ENCODE measurements around the gene RNF121. TPM values are rescaled to one million over a fixed set of nuclear protein-coding genes. Genes with fewer than 3 reads are reported as not detected.

The RNF121 gene
- total RNA-seq, 4 donors from 2014 or later = 13.7 to 25.9 (median 18.6) TPM

- Histone ChIP-seq H3K27ac (replicated peaks in 1 of 4) (no peak overlapping the region), H3K9me3 (no peaks in the 10 kb centered on the region), H3K4me1 (peaks cover 11 to 18% (median 14%) of the 10 kb centered on the region in 4 donors), H3K27me3 (no peaks in the 10 kb centered on the region), H3K4me3 (no peak overlapping the region), H3K36me3 (peaks cover 6 to 28% (median 18%) of the 10 kb centered on the region in 4 donors)
- intact Hi-C loops (cut with DNase I) = no loop called here
- DNase-seq (ENCODE audit: extremely low spot score) = no peak
- no peak for TF ChIP-seq EP300 (IDR thresholded peaks at IDR 0.05)
- WGBS = 76% methylated on average over 3 of the region's 3 CpGs
These were observed 65.9 kb downstream of the RNF121 start for GRCh38 chr11:71994786-71995185.

GRCh38 chr11:71995726-71996291 is 67.0 kb downstream of the RNF121 start:
- 91% methylated on average over 1 of the region's 3 CpGs for WGBS
- DNase-seq (ENCODE audit: extremely low spot score) = no peak
- no peaks in the 10 kb centered on the region for H3K9me3 ChIP-seq
- intact Hi-C loops (cut with DNase I) = no loop called here
- no peak overlapping the region for H3K27ac ChIP-seq (replicated peaks in 1 of 4)
- peaks cover 2 to 23% (median 14%) of the 10 kb centered on the region in 4 donors for H3K36me3 ChIP-seq
- TF ChIP-seq POLR2AphosphoS5 (IDR thresholded peaks at IDR 0.05) (no peak), EP300 (IDR thresholded peaks at IDR 0.05) (no peak), CTCF (IDR thresholded peaks at IDR 0.05) (no peak), POLR2A (IDR thresholded peaks at IDR 0.05; ENCODE audit: low read depth) (no peak)
- no peak overlapping the region for H3K4me3 ChIP-seq
- H3K27me3 ChIP-seq = no peaks in the 10 kb centered on the region
- H3K4me1 ChIP-seq = peaks cover 21 to 28% (median 23%) of the 10 kb centered on the region in 4 donors

- no peak for TF ChIP-seq POLR2AphosphoS5 (IDR thresholded peaks at IDR 0.05)
- TF ChIP-seq CTCF (IDR thresholded peaks at IDR 0.05) = no peak
- no peak for TF ChIP-seq POLR2A (IDR thresholded peaks at IDR 0.05; ENCODE audit: low read depth)
- TF ChIP-seq EP300 (IDR thresholded peaks at IDR 0.05) = no peak
- Histone ChIP-seq H3K27ac (replicated peaks in 1 of 4) (no peak overlapping the region), H3K4me3 (no peak overlapping the region), H3K4me1 (peaks cover 21 to 35% (median 30%) of the 10 kb centered on the region in 4 donors), H3K9me3 (no peaks in the 10 kb centered on the region), H3K27me3 (no peaks in the 10 kb centered on the region), H3K36me3 (peaks cover 0 to 26% (median 16%) of the 10 kb centered on the region in 4 donors)
- intact Hi-C loops (cut with DNase I) = no loop called here
- no peak for DNase-seq (ENCODE audit: extremely low spot score)
- WGBS = 92% methylated on average over 1 of the region's 4 CpGs
These were observed 67.7 kb downstream of the RNF121 start for GRCh38 chr11:71996517-71996916.

- WGBS = 82% methylated on average over 7 of the region's 8 CpGs
- Histone ChIP-seq H3K4me1 (peaks cover 26 to 39% (median 35%) of the 10 kb centered on the region in 4 donors), H3K27ac (replicated peaks in 1 of 4) (no peak overlapping the region), H3K27me3 (no peaks in the 10 kb centered on the region), H3K36me3 (peaks cover 0 to 31% (median 20%) of the 10 kb centered on the region in 4 donors), H3K9me3 (no peaks in the 10 kb centered on the region), H3K4me3 (no peak overlapping the region)
- no peak for DNase-seq (ENCODE audit: extremely low spot score)
- intact Hi-C loops (cut with DNase I) = no loop called here
- no peak for TF ChIP-seq POLR2A (IDR thresholded peaks at IDR 0.05; ENCODE audit: low read depth)
- TF ChIP-seq POLR2AphosphoS5 (IDR thresholded peaks at IDR 0.05) = no peak
- no peak for TF ChIP-seq CTCF (IDR thresholded peaks at IDR 0.05)
- TF ChIP-seq EP300 (IDR thresholded peaks at IDR 0.05) = no peak
These were observed 68.1 kb downstream of the RNF121 start for GRCh38 chr11:71996946-71997345.

- no peak overlapping the region for H3K27ac ChIP-seq (replicated peaks in 1 of 4)
- no peak for TF ChIP-seq POLR2AphosphoS5 (IDR thresholded peaks at IDR 0.05)
- TF ChIP-seq EP300 (IDR thresholded peaks at IDR 0.05) = no peak
- no peak for TF ChIP-seq POLR2A (IDR thresholded peaks at IDR 0.05; ENCODE audit: low read depth)
- no peak for TF ChIP-seq CTCF (IDR thresholded peaks at IDR 0.05)
- 89% methylated on average over 3 of the region's 3 CpGs for WGBS
- no peak for DNase-seq (ENCODE audit: extremely low spot score)
- no peaks in the 10 kb centered on the region for H3K27me3 ChIP-seq
- intact Hi-C loops (cut with DNase I) = no loop called here
- H3K9me3 ChIP-seq = no peaks in the 10 kb centered on the region
- peaks cover 3 to 37% (median 26%) of the 10 kb centered on the region in 4 donors for H3K36me3 ChIP-seq
- peaks cover 27 to 46% (median 41%) of the 10 kb centered on the region in 4 donors for H3K4me1 ChIP-seq
- H3K4me3 ChIP-seq = no peak overlapping the region
These were observed 68.7 kb downstream of the RNF121 start for GRCh38 chr11:71997594-71997993.

All from esophagus muscularis mucosa (tissue), 4 donors.